GM18505 (cell line): ENCODE data around the gene RC3H2.
A peak's percentile ranks its signal among the peaks of the same experiment; 100 is the strongest.
"Not testable (repeated sequence)": the region's sequence is repeated elsewhere in the genome, so short reads cannot be mapped to it uniquely, and the experiment has no call there.

Experiments used
- ATAC-seq: cut with Tn5 transposase; IDR thresholded peaks from one replicate; pipeline ENCODE4 v1.9.1; 2021; ENCODE audit not compliant: unreplicated experiment
- POLR2A ChIP-seq: IDR thresholded peaks from 4 replicates; pipeline ENCODE4 v1.6.1; 2011; ENCODE audit warnings: borderline replicate concordance; ENCODE audit not compliant: insufficient read depth, insufficient read length; ENCODE audit errors: extremely low read depth

The RC3H2 gene

DNA sequence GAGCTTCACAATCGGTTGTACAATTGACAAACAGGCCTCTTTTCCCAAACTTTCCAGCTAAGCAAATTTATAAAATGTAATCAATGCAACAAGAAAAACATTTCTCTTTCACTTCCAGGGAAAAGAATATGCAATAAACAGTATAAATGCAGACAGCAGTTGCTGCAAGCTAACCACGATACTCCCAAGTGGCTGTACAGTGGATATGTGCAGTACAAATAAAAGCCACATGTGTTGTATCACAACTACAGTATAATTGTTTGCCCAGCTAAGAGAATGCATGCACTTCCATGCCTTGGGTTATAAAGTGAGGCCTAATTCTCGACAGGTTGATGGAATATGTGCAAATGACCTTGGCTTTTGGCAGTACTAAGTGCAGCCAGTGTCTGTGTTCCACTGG, 60.0 kb downstream of the RC3H2 start:
- no peak for TF ChIP-seq POLR2A
- ATAC-seq = no peak

- no peak for ATAC-seq
Measured at GRCh38 chr9:122844137-122844536, 61.0 kb downstream of the RC3H2 start.

GRCh38 chr9:122841501-122841900, 63.7 kb downstream of the RC3H2 start:
- TF ChIP-seq POLR2A = no peak
- ATAC-seq = no peak

More at GRCh38 chr9:122844137-122844536, 61.0 kb downstream of the RC3H2 start:
- no peak for TF ChIP-seq POLR2A

DNA sequence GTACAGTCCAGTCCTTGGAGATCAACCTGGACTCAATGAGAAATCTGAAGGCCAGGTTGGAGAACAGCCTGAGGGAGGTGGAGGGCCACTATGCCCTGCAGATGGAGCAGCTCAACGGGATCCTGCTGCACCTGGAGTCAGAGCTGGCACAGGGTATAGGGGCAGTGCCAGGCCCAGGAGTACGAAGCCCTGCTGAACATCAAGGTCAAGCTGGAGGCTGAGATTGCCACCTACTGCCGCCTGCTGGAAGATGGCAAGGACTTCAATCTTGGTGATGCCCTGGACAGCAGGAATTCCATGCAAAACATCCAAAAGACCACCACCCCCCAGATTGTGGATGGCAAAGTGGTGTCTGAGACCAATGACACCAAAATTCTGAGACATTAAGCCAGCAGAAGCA, 66.7 kb downstream of the RC3H2 start:
- ATAC-seq = not testable (repeated sequence)

DNA sequence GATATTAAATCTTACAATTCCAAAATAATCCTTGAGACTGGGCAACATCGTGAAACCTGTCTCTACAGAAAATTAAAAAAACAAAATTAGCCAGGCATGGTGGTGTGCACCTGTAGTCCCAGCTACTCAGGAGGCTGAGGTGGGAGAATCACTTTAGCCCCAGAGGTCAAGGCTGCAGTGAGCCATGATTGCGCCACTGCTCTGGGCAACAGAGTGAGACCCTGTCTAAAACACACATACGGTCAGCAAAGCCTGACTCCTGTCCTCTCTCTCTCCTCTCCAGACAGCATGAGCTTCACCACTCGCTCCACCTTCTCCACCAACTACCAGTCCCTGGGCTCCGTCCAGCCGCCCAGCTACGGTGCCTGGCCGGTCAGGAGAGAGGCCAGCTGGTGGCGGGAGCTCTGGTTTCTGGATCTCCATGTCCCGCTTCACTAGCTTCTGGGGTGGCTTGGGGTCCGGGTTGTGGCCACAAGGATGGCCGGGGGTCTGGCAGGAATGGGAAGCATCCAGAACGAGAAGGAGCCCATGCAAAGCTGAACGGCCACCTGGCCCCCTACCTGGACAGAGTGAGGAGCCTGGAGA, 67.8 kb downstream of the RC3H2 start:
- TF ChIP-seq POLR2A = no peak

GRCh38 chr9:122835313-122835731, 69.8 kb downstream of the RC3H2 start:
- no peak for TF ChIP-seq POLR2A
- no peak for ATAC-seq

More for the DNA sequence above, 67.8 kb downstream of the RC3H2 start:
- no peak for ATAC-seq

- ATAC-seq = no peak
- TF ChIP-seq POLR2A = no peak
Measured at GRCh38 chr9:122832194-122832593, 73.0 kb downstream of the RC3H2 start.

DNA sequence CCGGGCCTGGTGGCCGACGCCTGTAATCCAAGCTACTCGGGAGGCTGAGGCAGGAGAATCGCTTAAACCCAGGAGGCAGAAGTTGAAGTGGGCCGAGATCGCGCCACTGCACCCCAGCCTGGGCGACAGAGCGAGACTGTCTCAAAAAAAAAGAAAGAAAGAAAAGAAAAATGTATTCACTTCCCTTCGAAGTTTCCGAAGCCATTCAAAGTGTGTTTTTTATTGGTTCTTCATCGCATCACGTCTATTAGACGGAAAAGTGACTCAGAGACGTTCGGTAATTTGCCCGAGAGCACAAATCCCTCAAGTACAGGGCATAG, 76.2 kb downstream of the RC3H2 start:
- ATAC-seq = not testable (repeated sequence)

- no peak for TF ChIP-seq POLR2A
- ATAC-seq = peak; percentile 18
Measured at GRCh38 chr9:122827761-122828093, 77.4 kb downstream of the RC3H2 start.

GRCh38 chr9:122822938-122823337, 82.2 kb downstream of the RC3H2 start:
- ATAC-seq = no peak
- no peak for TF ChIP-seq POLR2A

GRCh38 chr9:122822056-122822455, 83.1 kb downstream of the RC3H2 start:
- TF ChIP-seq POLR2A = no peak
- ATAC-seq = no peak

DNA sequence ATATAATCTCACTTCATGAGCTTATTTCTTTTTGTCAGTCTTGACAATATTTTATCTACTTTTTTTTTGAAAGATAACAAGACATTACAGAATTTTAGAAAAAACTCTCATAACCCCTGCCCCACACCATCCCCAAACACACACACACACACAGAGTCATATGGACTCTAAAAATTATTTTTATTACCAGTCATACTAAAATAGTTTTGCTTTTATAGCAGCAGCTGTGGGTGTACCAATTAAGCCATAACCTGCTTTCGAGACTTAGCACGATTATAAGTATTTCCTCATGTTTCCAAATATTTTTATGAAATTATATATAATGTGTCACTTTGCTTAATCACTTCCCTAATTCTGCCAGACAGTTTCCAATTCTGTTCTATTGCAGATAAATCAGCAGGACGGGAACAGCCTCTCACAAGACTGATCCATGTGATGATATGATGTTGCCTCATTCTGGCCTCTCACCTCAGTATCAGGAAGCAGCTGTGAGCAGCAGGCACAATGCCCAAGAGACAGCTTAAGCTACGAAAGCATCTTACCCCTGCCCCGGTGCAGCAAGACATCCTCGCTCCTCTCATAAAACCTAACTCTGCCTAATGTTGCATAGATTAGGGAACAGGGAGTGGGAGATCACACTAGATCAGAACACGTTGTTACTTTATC, 83.7 kb downstream of the RC3H2 start:
- TF ChIP-seq POLR2A = no peak
- no peak for ATAC-seq

DNA sequence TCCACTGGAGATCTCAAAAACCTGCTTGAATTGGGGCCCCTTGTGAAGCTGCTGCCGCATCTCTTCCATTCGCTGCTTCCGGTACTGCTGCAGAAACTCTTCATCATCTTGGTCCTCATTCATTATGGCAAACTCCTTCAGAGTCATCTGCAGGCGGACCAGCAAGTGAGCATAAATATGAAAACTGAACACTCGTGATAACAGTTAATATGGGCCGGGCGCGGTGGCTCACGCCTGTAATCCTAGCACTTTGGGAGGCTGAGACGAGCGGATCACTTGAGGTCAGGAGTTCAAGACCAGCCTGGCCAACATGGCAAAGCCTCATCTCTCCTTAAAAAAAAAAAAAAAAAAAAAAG, 84.7 kb downstream of the RC3H2 start:
- TF ChIP-seq POLR2A = no peak
- no peak for ATAC-seq

- no peak for TF ChIP-seq POLR2A
- no peak for ATAC-seq
Measured at GRCh38 chr9:122819791-122820489, 85.2 kb downstream of the RC3H2 start.
